KBM-7 (cell line): ENCODE results near the gene TRIOBP.
A peak's percentile ranks its signal among the peaks of the same experiment; 100 is the strongest.

Experiments
- DNase-seq: peaks from one replicate; pipeline ENCODE4 v3.0.0-alpha.2; 2015
- in situ Hi-C: fragments of 300-500 bp; cut with MboI; formaldehyde crosslinking; loops from 2 replicates; pipeline ENCODE4 v1.14.3; 2020; ENCODE audit warnings: low sequenced_read_pairs, low pct_unique_long_range_greater_than_20kb, mixed read lengths

The TRIOBP gene

GRCh38 chr22:37809672-37810333 is 113.0 kb downstream of the TRIOBP start:
- in situ Hi-C loops, result no loop called here
- no peak for DNase-seq

GRCh38 chr22:37811867-37812266 is 115.0 kb downstream of the TRIOBP start:
- no peak for DNase-seq
- in situ Hi-C loops, result no loop called here

DNA sequence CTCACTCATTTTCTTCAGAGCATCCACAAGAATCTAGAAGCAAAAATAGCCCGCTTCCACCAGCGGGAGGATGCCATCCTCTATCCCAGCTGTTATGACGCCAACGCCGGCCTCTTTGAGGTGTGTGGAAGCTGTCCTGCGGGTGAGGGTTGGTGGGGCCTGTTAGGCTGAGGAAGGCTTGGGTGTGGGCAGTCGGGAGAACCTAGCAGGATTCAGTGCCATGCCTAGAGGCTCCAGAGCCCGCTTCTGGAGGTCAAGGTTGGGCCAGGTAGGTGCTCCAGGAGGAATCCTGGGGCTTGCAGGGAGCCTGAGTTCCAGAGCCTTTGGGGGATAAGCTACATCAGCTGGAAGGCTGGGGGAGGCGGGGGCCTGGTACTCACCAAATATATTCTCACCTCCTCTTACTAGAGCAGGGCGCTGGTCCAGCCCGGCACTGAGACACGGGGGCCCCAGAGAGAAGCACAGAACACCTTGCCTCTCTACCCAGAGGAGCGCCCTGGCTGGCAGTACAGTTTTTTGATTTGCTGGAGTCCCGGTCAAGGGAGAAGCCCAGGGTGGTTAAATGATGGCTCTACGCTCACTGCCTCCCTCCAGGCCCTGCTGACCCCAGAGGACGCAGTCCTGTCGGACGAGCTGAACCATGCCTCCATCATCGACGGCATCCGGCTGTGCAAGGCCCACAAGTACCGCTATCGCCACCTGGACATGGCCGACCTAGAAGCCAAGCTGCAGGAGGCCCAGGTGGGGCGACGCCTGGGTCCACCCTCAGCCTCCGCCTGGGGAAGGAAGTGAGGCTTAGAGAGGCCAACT is 116.2 kb downstream of the TRIOBP start:
- in situ Hi-C loops, result no loop called here
- no peak for DNase-seq

DNA sequence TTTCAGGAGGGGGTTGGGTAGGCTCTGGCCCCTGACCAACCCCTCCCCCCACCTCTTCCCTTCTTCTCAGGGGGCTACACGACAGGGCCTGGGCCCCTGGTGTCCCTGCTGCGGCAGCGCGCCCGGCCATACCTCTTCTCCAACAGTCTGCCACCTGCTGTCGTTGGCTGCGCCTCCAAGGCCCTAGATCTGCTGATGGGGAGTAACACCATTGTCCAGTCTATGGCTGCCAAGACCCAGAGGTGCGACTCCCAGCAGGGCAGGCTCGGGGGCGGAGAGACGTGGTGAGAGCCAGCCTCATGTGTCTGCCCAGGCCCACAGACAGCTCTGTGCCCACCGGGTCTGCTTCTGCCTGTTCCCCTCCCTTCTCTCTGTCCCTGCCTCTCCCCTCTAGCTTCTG is 118.7 kb downstream of the TRIOBP start:
- DNase-seq, result no peak
- in situ Hi-C loops, result no loop called here

- in situ Hi-C loops, result no loop called here
- no peak for DNase-seq
Measured at GRCh38 chr22:37816543-37817180, 119.8 kb downstream of the TRIOBP start.

DNA sequence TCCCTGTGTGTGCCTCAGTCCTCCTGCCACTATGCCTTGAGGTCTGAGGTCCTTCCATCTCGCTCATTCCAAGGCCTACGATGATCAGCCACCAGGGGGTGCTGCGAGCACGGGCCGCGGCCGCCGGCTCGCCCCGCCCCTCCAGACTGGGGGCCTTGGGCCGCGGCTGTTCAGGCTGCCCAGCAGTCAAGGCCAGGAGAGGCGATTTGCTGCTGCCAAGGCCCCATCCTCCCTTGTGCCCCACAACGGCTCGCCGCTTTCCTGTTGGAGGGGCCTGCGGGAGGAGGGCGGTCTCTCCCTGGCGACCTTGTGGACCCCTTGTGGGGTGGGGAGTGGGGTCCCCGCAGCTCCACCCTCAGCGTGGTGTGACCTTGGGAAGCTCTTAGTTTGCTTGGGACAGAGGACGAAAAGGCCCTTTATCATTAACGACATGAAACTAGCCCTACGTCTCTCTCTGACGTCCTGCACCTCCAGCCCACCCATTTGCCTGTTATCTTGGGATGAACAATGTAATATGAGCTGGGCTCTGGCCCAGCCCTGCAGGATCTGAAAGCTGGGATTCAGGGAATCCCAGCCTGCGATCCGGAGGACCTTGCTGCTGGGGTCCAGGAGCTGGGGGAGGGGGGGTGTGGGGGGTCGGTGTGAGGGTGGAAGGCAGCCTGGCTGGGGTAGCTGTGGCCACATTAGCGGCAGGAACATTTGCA is 121.0 kb downstream of the TRIOBP start:
- in situ Hi-C loops, result no loop called here
- DNase-seq, result peak; percentile 81

- in situ Hi-C loops, result no loop called here
- no peak for DNase-seq
Measured at GRCh38 chr22:37818409-37819104, 121.7 kb downstream of the TRIOBP start.

- no peak for DNase-seq
- in situ Hi-C loops, result no loop called here
Measured at GRCh38 chr22:37819105-37819433, 122.2 kb downstream of the TRIOBP start.

DNA sequence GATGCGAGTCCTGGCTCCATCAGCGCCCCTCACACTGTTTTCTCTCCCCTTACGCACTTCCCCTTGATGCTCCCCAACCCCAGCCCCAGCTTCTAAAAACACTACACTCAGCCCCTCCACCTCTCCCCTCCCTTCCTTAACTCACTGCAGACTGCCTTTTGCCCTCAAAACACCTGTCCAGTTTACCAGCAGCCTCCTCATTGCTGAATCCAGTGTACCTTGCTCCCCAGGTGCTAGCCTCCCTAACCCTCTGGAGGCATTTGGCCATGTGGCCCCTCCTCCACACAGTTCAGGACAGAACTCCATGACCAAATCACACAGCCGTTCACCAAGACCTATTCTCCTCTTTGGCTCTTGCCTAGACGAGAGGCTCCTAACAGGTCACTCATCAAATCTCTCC is 123.5 kb downstream of the TRIOBP start:
- in situ Hi-C loops, result no loop called here
- no peak for DNase-seq

- in situ Hi-C loops, result no loop called here
- no peak for DNase-seq
Measured at GRCh38 chr22:37822079-37822833, 125.4 kb downstream of the TRIOBP start.

GRCh38 chr22:37823134-37823985 is 126.5 kb downstream of the TRIOBP start, which contains the start of gene GALR3:
Gene GALR3, plus strand, starts transcription at chr22:37823382. Its CDS starts 25 bp downstream, at chr22:37823407.
- in situ Hi-C loops, result no loop called here
- no peak for DNase-seq

DNA sequence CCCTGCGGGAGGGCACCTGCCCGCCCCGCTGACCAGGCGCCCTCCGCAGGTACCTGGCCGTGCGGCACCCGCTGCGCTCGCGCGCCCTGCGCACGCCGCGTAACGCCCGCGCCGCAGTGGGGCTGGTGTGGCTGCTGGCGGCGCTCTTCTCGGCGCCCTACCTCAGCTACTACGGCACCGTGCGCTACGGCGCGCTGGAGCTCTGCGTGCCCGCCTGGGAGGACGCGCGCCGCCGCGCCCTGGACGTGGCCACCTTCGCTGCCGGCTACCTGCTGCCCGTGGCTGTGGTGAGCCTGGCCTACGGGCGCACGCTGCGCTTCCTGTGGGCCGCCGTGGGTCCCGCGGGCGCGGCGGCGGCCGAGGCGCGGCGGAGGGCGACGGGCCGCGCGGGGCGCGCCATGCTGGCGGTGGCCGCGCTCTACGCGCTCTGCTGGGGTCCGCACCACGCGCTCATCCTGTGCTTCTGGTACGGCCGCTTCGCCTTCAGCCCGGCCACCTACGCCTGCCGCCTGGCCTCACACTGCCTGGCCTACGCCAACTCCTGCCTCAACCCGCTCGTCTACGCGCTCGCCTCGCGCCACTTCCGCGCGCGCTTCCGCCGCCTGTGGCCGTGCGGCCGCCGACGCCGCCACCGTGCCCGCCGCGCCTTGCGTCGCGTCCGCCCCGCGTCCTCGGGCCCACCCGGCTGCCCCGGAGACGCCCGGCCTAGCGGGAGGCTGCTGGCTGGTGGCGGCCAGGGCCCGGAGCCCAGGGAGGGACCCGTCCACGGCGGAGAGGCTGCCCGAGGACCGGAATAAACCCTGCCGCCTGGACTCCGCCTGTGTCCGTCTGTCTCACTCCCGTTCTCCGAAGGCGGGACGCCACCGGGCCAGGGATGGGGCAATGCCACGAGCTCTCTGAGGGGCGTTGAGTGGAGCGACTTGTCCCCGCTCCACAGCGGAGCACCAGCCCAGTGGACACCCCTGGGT is 128.1 kb downstream of the TRIOBP start:
- in situ Hi-C loops, result no loop called here
- DNase-seq, result no peak
